SK-N-SH treated with all-trans-retinoic acid at 6 μM for 48 hours (cell line): Measurements from ENCODE around the gene PLCB1.
"Not testable (repeated sequence)": the region's sequence is repeated elsewhere in the genome, so short reads cannot be mapped to it uniquely, and the experiment has no call there.

Source experiments
- ATAC-seq: fragments of 200-7000 bp; cut with Tn5 transposase; 3 replicates; pipeline ENCODE4 v1.9.1; 2020; ENCODE audit warnings: mild to moderate bottlenecking, moderate library complexity
- ARNTL ChIP-seq: fragments of 450-650 bp; formaldehyde crosslinking; IDR thresholded peaks from 2 replicates; pipeline ENCODE4 v1.5.0; 2020; ENCODE audit warnings: low read depth, mild to moderate bottlenecking, moderate library complexity, borderline replicate concordance
- BACH2 ChIP-seq: fragments of 250-450 bp; sonication (Bioruptor Pico); IDR thresholded peaks from 2 replicates; pipeline ENCODE4 v1.9.0; 2021; ENCODE audit warnings: mild to moderate bottlenecking, borderline replicate concordance
- CREB5 ChIP-seq: fragments of 250-450 bp; sonication (Bioruptor Pico); IDR thresholded peaks from 2 replicates; pipeline ENCODE4 v1.5.1; 2020; ENCODE audit warnings: low read depth, mild to moderate bottlenecking, moderate library complexity
- ESRRG ChIP-seq: fragments of 250-450 bp; sonication (Bioruptor Pico); IDR thresholded peaks from 2 replicates; pipeline ENCODE4 v1.6.1; 2021; ENCODE audit warnings: mild to moderate bottlenecking
- GLIS3 ChIP-seq: fragments of 250-450 bp; sonication (Bioruptor Pico); IDR thresholded peaks from 2 replicates; pipeline ENCODE4 v1.5.0; 2020; ENCODE audit warnings: mild to moderate bottlenecking, moderate library complexity
- ISL1 ChIP-seq: fragments of 250-450 bp; sonication (Bioruptor Pico); IDR thresholded peaks from 2 replicates; pipeline ENCODE4 v2.1.2; 2022; ENCODE audit warnings: mild to moderate bottlenecking, moderate library complexity
- PPARA ChIP-seq: fragments of 250-450 bp; sonication (Bioruptor Pico); IDR thresholded peaks from 2 replicates; pipeline ENCODE4 v1.5.0; 2020; ENCODE audit warnings: mild to moderate bottlenecking, borderline replicate concordance
- RARB ChIP-seq: fragments of 250-450 bp; sonication (Bioruptor Pico); IDR thresholded peaks from 2 replicates; pipeline ENCODE4 v1.8.0; 2021; ENCODE audit warnings: mild to moderate bottlenecking, moderate library complexity
- TCF4 ChIP-seq: fragments of 250-450 bp; sonication (Bioruptor Pico); IDR thresholded peaks from 2 replicates; pipeline ENCODE4 v1.8.0; 2021; ENCODE audit warnings: mild to moderate bottlenecking, moderate library complexity, borderline replicate concordance
- TOX ChIP-seq: fragments of 250-450 bp; sonication (Bioruptor Pico); IDR thresholded peaks from 2 replicates; pipeline ENCODE4 v1.8.0; 2021; ENCODE audit warnings: mild to moderate bottlenecking, moderate library complexity, borderline replicate concordance
- ZFP30 ChIP-seq: fragments of 450-650 bp; formaldehyde crosslinking; IDR thresholded peaks from 2 replicates; pipeline ENCODE4 v1.5.0; 2022; ENCODE audit warnings: mild to moderate bottlenecking, moderate library complexity
- ZNF565 ChIP-seq: fragments of 450-650 bp; formaldehyde crosslinking; conservative IDR thresholded peaks from 2 replicates; pipeline ENCODE4 v1.5.0; 2020; ENCODE audit warnings: low read depth, mild to moderate bottlenecking, moderate library complexity
- ZNF8 ChIP-seq: fragments of 450-650 bp; formaldehyde crosslinking; IDR thresholded peaks from 2 replicates; pipeline ENCODE4 v1.5.0; 2020; ENCODE audit warnings: mild to moderate bottlenecking, moderate library complexity
- TF ChIP-seq, protein P1 (sequence below): fragments of 250-450 bp; sonication (Bioruptor Pico); IDR thresholded peaks from 2 replicates; pipeline ENCODE4 v1.8.0; 2021; ENCODE audit warnings: low read depth, mild to moderate bottlenecking, moderate library complexity, borderline replicate concordance
- TF ChIP-seq, protein P2 (sequence below): fragments of 250-450 bp; sonication (Bioruptor Pico); IDR thresholded peaks from 2 replicates; pipeline ENCODE4 v1.5.0; 2020; ENCODE audit warnings: mild to moderate bottlenecking, moderate library complexity
- TF ChIP-seq, protein P3 (sequence below): fragments of 250-450 bp; sonication (Bioruptor Pico); IDR thresholded peaks from 2 replicates; pipeline ENCODE4 v1.8.0; 2020; ENCODE audit warnings: mild to moderate bottlenecking, moderate library complexity, borderline replicate concordance

PLCB1 gene

GRCh38 chr20:8811801-8812594, 679.9 kb downstream of the PLCB1 start:
- ATAC-seq: no peak
- TF ChIP-seq ZNF565 (CRISPR knock-in tag) (no peak), RARB (CRISPR knock-in tag) (no peak), ARNTL (CRISPR knock-in tag) (no peak), TOX (CRISPR knock-in tag) (no peak), TCF4 (CRISPR knock-in tag) (no peak), ZNF8 (CRISPR knock-in tag) (no peak), ESRRG (CRISPR knock-in tag) (no peak), PPARA (CRISPR knock-in tag) (no peak), BACH2 (no peak), ISL1 (CRISPR knock-in tag) (no peak), ZFP30 (CRISPR knock-in tag) (no peak), CREB5 (CRISPR knock-in tag) (no peak)
- TF ChIP-seq, protein P1, sequence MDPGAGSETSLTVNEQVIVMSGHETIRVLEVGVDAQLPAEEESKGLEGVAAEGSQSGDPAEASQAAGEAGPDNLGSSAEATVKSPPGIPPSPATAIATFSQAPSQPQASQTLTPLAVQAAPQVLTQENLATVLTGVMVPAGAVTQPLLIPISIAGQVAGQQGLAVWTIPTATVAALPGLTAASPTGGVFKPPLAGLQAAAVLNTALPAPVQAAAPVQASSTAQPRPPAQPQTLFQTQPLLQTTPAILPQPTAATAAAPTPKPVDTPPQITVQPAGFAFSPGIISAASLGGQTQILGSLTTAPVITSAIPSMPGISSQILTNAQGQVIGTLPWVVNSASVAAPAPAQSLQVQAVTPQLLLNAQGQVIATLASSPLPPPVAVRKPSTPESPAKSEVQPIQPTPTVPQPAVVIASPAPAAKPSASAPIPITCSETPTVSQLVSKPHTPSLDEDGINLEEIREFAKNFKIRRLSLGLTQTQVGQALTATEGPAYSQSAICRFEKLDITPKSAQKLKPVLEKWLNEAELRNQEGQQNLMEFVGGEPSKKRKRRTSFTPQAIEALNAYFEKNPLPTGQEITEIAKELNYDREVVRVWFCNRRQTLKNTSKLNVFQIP (CRISPR knock-in tag): no peak
- TF ChIP-seq, protein P2, sequence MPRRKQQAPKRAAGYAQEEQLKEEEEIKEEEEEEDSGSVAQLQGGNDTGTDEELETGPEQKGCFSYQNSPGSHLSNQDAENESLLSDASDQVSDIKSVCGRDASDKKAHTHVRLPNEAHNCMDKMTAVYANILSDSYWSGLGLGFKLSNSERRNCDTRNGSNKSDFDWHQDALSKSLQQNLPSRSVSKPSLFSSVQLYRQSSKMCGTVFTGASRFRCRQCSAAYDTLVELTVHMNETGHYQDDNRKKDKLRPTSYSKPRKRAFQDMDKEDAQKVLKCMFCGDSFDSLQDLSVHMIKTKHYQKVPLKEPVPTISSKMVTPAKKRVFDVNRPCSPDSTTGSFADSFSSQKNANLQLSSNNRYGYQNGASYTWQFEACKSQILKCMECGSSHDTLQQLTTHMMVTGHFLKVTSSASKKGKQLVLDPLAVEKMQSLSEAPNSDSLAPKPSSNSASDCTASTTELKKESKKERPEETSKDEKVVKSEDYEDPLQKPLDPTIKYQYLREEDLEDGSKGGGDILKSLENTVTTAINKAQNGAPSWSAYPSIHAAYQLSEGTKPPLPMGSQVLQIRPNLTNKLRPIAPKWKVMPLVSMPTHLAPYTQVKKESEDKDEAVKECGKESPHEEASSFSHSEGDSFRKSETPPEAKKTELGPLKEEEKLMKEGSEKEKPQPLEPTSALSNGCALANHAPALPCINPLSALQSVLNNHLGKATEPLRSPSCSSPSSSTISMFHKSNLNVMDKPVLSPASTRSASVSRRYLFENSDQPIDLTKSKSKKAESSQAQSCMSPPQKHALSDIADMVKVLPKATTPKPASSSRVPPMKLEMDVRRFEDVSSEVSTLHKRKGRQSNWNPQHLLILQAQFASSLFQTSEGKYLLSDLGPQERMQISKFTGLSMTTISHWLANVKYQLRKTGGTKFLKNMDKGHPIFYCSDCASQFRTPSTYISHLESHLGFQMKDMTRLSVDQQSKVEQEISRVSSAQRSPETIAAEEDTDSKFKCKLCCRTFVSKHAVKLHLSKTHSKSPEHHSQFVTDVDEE (CRISPR knock-in tag): no peak
- TF ChIP-seq, all 23 proteins: peak for 0

GRCh38 chr20:8812817-8813216, 680.8 kb downstream of the PLCB1 start:
- ATAC-seq: no peak
- TF ChIP-seq ARNTL (CRISPR knock-in tag) (no peak), TCF4 (CRISPR knock-in tag) (no peak), ZFP30 (CRISPR knock-in tag) (no peak)
- TF ChIP-seq, protein P2 (CRISPR knock-in tag): no peak
- TF ChIP-seq, all 23 proteins: peak for 0

- TF ChIP-seq, protein P3, sequence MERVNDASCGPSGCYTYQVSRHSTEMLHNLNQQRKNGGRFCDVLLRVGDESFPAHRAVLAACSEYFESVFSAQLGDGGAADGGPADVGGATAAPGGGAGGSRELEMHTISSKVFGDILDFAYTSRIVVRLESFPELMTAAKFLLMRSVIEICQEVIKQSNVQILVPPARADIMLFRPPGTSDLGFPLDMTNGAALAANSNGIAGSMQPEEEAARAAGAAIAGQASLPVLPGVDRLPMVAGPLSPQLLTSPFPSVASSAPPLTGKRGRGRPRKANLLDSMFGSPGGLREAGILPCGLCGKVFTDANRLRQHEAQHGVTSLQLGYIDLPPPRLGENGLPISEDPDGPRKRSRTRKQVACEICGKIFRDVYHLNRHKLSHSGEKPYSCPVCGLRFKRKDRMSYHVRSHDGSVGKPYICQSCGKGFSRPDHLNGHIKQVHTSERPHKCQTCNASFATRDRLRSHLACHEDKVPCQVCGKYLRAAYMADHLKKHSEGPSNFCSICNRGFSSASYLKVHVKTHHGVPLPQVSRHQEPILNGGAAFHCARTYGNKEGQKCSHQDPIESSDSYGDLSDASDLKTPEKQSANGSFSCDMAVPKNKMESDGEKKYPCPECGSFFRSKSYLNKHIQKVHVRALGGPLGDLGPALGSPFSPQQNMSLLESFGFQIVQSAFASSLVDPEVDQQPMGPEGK (CRISPR knock-in tag): no peak
These were observed 683.1 kb downstream of the PLCB1 start for GRCh38 chr20:8815208-8815607.

DNA sequence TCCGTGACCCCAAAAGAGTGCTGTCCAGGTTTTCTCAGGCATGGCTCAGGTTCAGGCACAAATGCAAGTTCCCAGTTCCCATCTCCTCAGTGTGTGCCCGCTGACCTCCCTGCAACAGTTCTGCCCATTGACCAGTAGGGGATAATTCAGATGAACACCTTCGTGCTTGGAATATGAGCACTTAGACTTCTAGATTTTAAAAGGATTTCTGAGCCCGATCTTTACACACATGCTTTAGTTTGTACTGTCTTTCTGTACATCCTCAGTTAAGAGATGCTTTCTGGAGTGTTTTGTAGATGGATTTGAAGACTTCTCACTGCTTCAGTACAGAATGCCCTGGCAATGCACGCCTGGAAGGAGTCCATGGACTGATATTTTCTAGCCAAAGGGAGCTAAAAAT, 697.2 kb downstream of the PLCB1 start:
- ATAC-seq: no peak; the same call in 2 of the 3 replicates

More at GRCh38 chr20:8815208-8815607, 683.1 kb downstream of the PLCB1 start:
- ATAC-seq: no peak

GRCh38 chr20:8834294-8834693, 702.2 kb downstream of the PLCB1 start:
- not testable (repeated sequence) for ATAC-seq

More for the DNA sequence above, 697.2 kb downstream of the PLCB1 start:
- no peak for TF ChIP-seq GLIS3
